ENCODE data around the gene MB.
"Not testable (repeated sequence)": the region's sequence is repeated elsewhere in the genome, so short reads cannot be mapped to it uniquely, and the experiment has no call there.

GRCh38 chr22:35623885-35624284 is 6.8 kb upstream of the MB start:
- TF ChIP-seq, protein P1, sequence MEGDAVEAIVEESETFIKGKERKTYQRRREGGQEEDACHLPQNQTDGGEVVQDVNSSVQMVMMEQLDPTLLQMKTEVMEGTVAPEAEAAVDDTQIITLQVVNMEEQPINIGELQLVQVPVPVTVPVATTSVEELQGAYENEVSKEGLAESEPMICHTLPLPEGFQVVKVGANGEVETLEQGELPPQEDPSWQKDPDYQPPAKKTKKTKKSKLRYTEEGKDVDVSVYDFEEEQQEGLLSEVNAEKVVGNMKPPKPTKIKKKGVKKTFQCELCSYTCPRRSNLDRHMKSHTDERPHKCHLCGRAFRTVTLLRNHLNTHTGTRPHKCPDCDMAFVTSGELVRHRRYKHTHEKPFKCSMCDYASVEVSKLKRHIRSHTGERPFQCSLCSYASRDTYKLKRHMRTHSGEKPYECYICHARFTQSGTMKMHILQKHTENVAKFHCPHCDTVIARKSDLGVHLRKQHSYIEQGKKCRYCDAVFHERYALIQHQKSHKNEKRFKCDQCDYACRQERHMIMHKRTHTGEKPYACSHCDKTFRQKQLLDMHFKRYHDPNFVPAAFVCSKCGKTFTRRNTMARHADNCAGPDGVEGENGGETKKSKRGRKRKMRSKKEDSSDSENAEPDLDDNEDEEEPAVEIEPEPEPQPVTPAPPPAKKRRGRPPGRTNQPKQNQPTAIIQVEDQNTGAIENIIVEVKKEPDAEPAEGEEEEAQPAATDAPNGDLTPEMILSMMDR (IDR thresholded peaks at IDR 0.05) = not testable (repeated sequence)
- TF ChIP-seq POLR2A (IDR thresholded peaks at IDR 0.05) = not testable (repeated sequence)

Data from right lobe of liver (tissue), 4 donors.